IPS DF 19.7 (cell line): ENCODE results near the gene RRAS.
"Not testable (repeated sequence)": the region's sequence is repeated elsewhere in the genome, so short reads cannot be mapped to it uniquely, and the experiment has no call there.

Experiments
- DNase-seq: peaks from one replicate; pipeline ENCODE4 v3.0.0-alpha.2; 2013; ENCODE audit warnings: low read depth, low spot score

The RRAS gene

DNA sequence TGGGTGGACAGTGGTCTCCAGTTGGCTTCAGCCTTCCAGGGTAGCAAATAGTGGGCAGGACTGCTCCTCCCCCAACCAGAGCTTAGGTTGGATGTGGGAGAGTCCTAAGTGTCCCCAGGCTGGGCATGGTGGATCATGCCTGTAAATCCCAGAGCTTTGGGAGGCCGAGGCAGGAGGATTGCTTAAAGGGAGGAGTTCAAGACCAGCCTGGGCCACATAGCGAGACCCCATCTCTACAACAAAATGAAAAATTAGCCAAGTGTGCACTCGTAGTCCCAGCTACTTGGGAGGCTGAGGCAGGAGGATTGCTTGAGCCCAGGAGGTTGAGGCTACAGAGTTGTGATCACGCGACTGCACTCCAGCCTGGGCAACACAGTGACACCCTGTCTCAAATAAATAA is 7.4 kb downstream of the RRAS start:
- no peak for DNase-seq

DNA sequence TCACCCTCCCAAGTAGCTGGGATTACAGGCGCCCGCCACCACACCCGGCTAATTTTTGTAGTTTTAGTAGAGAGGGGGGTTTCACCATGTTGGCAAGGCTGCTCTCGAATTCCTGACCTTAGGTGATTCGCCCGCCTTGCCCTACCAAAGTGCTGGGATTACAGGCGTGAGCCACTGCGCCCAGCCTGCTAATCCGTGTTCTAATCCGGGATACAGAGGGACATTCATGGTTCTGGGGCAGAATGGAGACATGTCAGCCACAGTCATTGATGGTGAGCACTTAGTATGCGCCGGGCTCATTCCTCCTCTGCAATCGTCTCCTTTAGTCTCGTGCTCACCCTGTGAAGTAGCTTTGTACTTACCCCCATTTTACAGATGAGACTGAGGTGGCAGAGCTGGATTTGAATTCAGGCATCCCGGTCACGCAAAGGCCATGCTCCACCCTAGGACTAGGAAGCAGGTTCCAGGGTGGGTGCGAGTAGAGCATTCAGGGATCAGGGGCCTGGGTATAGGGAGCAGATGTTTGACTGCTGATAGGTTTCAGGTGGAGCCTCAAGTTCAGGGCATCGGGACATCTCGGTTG is 8.2 kb downstream of the RRAS start:
- DNase-seq: no peak

- no peak for DNase-seq
Measured at GRCh38 chr19:49631014-49631588, 8.8 kb downstream of the RRAS start.

DNA sequence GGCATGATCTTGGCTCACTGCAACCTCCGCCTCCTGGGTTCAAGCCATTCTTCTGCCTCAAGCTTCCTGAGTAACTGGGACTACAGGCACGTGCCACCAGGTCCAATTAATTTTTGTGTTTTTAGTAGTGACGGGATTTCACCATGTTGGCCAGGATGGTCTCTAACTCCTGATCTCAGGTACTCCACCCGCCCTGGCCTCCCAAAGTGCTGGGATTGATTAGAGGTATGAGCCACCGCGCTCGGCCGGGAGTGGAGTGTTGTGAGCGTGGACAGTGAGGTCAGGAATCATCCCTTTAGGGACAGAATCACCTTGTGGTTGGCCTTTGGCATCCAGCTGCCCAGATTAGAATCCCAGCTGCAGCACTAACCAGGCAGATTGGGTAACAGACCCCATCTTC is 10.3 kb downstream of the RRAS start:
- DNase-seq: no peak

- no peak for DNase-seq
Measured at GRCh38 chr19:49626226-49626625, 13.7 kb downstream of the RRAS start.

- DNase-seq: no peak
Measured at GRCh38 chr19:49624967-49625910, 14.7 kb downstream of the RRAS start.

- not testable (repeated sequence) for DNase-seq
Measured at GRCh38 chr19:49617860-49618259, 22.1 kb downstream of the RRAS start.

DNA sequence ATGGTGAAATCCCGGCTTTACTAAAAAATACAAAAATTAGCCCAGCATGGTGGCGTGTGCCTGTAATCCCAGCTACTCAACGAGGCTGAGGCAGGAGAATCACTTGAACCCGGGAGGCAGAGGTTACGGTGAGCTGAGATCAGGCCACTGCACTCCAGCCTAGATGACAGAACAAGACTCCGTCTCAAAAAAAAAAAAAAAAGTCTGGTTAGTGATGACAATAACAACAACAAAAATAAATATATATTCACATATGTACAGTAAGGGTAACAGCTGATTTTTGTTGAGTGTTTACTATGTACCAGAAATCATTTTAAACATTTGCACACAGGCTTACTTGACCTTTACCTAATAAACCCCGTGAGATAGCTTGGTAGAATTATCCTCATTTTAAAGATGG is 23.0 kb downstream of the RRAS start:
- DNase-seq: no peak

GRCh38 chr19:49616532-49616931 is 23.4 kb downstream of the RRAS start:
- DNase-seq: no peak

- no peak for DNase-seq
Measured at GRCh38 chr19:49615861-49616260, 24.1 kb downstream of the RRAS start.

DNA sequence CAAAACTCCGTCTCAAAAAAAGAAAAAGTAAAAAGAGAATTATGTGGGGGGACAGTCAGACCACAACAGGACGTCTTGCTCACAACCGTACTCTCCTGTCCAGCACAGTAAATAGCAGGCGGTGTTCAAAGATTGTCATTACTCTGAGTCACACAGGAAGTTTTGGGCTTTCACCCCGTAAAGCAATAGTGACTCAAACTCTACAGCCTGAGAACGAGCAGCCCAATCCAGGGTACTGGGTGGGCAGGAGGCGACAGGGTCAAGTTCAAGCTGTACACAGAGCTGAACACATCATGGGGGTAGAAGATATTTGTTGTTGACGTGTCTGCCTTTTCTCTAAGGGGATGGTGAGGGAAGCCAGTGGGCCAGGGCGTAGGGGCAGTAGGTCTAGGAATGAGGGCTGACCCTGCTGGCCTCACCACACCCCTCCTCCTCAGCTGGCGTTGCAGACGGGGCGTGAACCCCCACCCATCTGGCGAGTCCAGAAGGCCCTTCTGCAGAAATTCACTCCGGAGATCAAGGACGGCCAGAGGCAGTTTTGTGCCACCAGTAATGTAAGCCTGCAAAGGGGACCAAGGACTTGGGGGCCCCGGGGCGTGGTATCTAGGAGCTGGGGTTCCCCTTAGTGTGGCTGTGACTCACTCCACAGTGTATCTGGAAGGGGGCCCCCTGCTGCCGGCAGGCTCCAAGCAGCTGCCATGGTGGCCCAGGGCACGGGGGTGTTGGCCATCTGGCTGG is 25.7 kb downstream of the RRAS start:
- no peak for DNase-seq

DNA sequence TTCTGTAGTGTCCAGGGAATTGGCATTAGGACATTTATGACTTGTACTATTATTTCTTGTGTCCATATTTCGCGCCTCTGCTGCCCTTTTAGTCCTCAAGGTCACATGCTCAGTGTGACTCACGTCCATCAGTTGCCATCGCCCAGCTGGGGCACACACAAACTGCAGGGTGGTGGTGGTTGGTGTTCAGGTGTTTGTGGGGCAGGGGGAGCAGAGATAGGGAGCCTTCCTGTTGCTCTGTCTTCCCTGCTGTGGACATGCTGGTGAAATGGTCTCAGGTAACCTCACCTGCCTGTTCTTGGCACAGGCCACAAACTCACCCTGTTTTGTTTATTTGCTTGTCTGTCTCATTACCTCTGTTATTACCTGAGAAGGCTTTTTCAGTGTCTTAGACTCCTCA is 26.6 kb downstream of the RRAS start:
- no peak for DNase-seq

DNA sequence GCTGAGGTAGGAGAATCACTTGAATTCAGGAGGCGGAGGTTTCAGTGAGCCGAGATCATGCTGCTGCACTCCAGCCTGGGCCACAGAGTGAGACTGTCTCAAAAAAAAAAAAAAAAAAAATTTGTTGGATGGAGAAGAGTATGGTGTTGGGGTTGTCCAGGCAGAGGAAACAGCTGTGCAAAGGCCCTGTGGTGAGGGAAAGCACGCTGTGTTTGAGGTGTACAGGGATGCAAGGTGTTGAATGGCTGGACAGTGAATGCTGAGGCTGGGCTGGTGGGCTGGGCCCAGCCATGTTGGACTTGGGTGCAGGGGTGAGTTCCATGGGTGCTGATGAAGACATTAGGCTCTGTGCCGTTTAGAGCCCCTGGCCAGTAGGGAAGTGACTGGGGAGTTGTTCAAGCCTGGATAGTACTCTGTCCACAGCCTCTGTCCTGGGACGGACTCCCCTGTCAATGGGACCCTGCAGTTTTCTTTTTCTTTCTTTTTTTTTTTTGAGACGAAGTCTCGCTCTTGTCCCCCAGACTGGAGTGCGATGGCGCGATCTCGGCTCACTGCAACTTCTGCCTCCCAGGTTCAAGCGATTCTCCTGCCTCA is 30.3 kb downstream of the RRAS start:
- no peak for DNase-seq

- no peak for DNase-seq
Measured at GRCh38 chr19:49605605-49606004, 34.3 kb downstream of the RRAS start.

GRCh38 chr19:49602806-49603205 is 37.1 kb downstream of the RRAS start:
- no peak for DNase-seq

GRCh38 chr19:49601482-49602038 is 38.4 kb downstream of the RRAS start:
- DNase-seq: no peak

- no peak for DNase-seq
Measured at GRCh38 chr19:49599378-49600295, 40.3 kb downstream of the RRAS start.

GRCh38 chr19:49597703-49597974 is 42.3 kb downstream of the RRAS start:
- no peak for DNase-seq

GRCh38 chr19:49596954-49597702 is 42.8 kb downstream of the RRAS start:
- no peak for DNase-seq

GRCh38 chr19:49596407-49596806 is 43.5 kb downstream of the RRAS start:
- no peak for DNase-seq
